SK-N-SH (cell line): ENCODE results near the gene KCNAB1. TPM values are rescaled to one million over a fixed set of nuclear protein-coding genes. Genes with fewer than 3 reads are reported as not detected.

Experiments used
- CTCF ChIA-PET: fragments of 300-600, 350-600 bp; formaldehyde crosslinking; extraction: SDS; loops from one replicate; lab custom pipeline; 2021; lab: Yijun Ruan, JAX
- POLR2A ChIA-PET: fragments of 350-600 bp; sonication (Branson Sonifier 250); formaldehyde crosslinking; extraction: SDS; loops from one replicate; lab custom pipeline; 2020; ENCODE audit warnings: antibody characterized with exemption, inconsistent platforms; lab: Yijun Ruan, JAX
- DNase-seq: peaks from one replicate; pipeline ENCODE4 v3.0.0; 2012
- H2AFZ ChIP-seq: fragments of 200-600 bp; sonication (generic); 2 replicates; pipeline ENCODE4 v1.8.1; 2016; ENCODE audit warnings: antibody characterized with exemption, mild to moderate bottlenecking, low read depth
- H3F3A ChIP-seq: fragments of 200-600 bp; sonication (generic); replicated peaks from 2 replicates; pipeline ENCODE3; 2016; ENCODE audit warnings: antibody characterized with exemption, mild to moderate bottlenecking; ENCODE audit not compliant: insufficient read depth
- H3K27ac ChIP-seq, 2 experiments: fragments of 200-500 bp in 1 of 2; fragments of 200-600 bp in 1 of 2; sonication (Bioruptor generic) in 1 of 2; sonication (generic), shearing (Covaris generic) in 1 of 2; 2 replicates each; pipeline versions ENCODE4 v1.5.1 to v1.6.1; 2014 to 2016; ENCODE audit warnings: low read depth in 2 of 2, inconsistent platforms in 1 of 2, low read length in 1 of 2, mild to moderate bottlenecking in 1 of 2, mixed read lengths in 1 of 2
- H3K27me3 ChIP-seq: fragments of 200-600 bp; sonication (generic), shearing (Covaris generic); 2 replicates; pipeline ENCODE4 v1.6.1; 2016; ENCODE audit warnings: mixed run types; ENCODE audit not compliant: insufficient read depth
- H3K36me3 ChIP-seq, 2 experiments: fragments of 200-500 bp in 1 of 2; fragments of 200-600 bp in 1 of 2; sonication (Bioruptor generic) in 1 of 2; sonication (generic) in 1 of 2; replicated peaks in 1 of 2; 2 replicates each; pipeline versions ENCODE3 to v1.5.1; 2014 to 2016; ENCODE audit warnings: low read length in 1 of 2, mild to moderate bottlenecking in 1 of 2; ENCODE audit not compliant: insufficient read depth in 2 of 2, control insufficient read depth in 1 of 2
- H3K4me1 ChIP-seq, 2 experiments: fragments of 200-500 bp in 1 of 2; fragments of 200-600 bp in 1 of 2; sonication (Bioruptor generic) in 1 of 2; sonication (generic), shearing (Covaris generic) in 1 of 2; 2 replicates each; pipeline versions ENCODE4 v1.5.1 to v1.6.1; 2014 to 2016; ENCODE audit warnings: low read depth in 1 of 2, low read length in 1 of 2, mixed run types in 1 of 2; ENCODE audit not compliant: insufficient read depth in 2 of 2, control insufficient read depth in 1 of 2
- H3K4me2 ChIP-seq: fragments of 200-600 bp; sonication (generic), shearing (Covaris generic); 2 replicates; pipeline ENCODE4 v1.6.1; 2017; ENCODE audit warnings: mixed run types
- H3K4me3 ChIP-seq, 2 experiments: fragments of 200-500 bp in 1 of 2; fragments of 200-600 bp in 1 of 2; sonication (Bioruptor generic) in 1 of 2; sonication (generic), shearing (Covaris generic) in 1 of 2; 2 replicates each; pipeline versions ENCODE4 v1.5.1 to v1.8.1; 2014 to 2016; ENCODE audit warnings: low read depth in 2 of 2, inconsistent platforms in 1 of 2, low read length in 1 of 2, mild to moderate bottlenecking in 1 of 2, mixed read lengths in 1 of 2, moderate library complexity in 1 of 2
- H3K79me2 ChIP-seq: fragments of 200-600 bp; sonication (generic); 2 replicates; pipeline ENCODE4 v1.8.1; 2017; ENCODE audit warnings: mild to moderate bottlenecking; ENCODE audit not compliant: insufficient read depth
- H3K9ac ChIP-seq: fragments of 200-600 bp; sonication (generic); 2 replicates; pipeline ENCODE4 v1.6.1; 2017; ENCODE audit warnings: mixed run types
- H3K9me2 ChIP-seq: fragments of 200-600 bp; sonication (generic); 2 replicates; pipeline ENCODE4 v1.6.1; 2017; ENCODE audit warnings: mixed run types
- H3K9me3 ChIP-seq: fragments of 200-600 bp; sonication (generic); 2 replicates; pipeline ENCODE4 v1.6.1; 2017; ENCODE audit warnings: mixed run types, mild to moderate bottlenecking, moderate library complexity
- H4K20me1 ChIP-seq: fragments of 200-600 bp; sonication (generic); 2 replicates; pipeline ENCODE4 v1.6.1; 2017; ENCODE audit warnings: mild to moderate bottlenecking, mixed run types; ENCODE audit not compliant: insufficient read depth
- CHD2 ChIP-seq: fragments of 150-350 bp; IDR thresholded peaks from 2 replicates; pipeline ENCODE4 v1.6.1; 2018; ENCODE audit warnings: low read length; ENCODE audit not compliant: partially characterized antibody
- EP300 ChIP-seq, 2 experiments: IDR thresholded peaks; 2 replicates each; pipeline versions ENCODE4 v1.4.0 to v1.6.1; 2012; ENCODE audit warnings: borderline replicate concordance in 1 of 2, low read depth in 1 of 2, low read length in 1 of 2
- FOSL2 ChIP-seq: IDR thresholded peaks from 2 replicates; pipeline ENCODE4 v1.4.0; 2012; ENCODE audit warnings: low read depth, mild to moderate bottlenecking, moderate library complexity, borderline replicate concordance
- FOXM1 ChIP-seq: IDR thresholded peaks from 2 replicates; pipeline ENCODE4 v1.4.0; 2012; ENCODE audit warnings: low read depth, mild to moderate bottlenecking
- JUND ChIP-seq: IDR thresholded peaks from 2 replicates; pipeline ENCODE4 v1.4.0; 2012
- MAX ChIP-seq: IDR thresholded peaks from 2 replicates; pipeline ENCODE4 v1.4.0; 2012; ENCODE audit warnings: low read depth
- POLR2AphosphoS5 ChIP-seq: IDR thresholded peaks from 2 replicates; pipeline ENCODE4 v1.6.1; 2012; ENCODE audit warnings: low read depth, low read length
- RAD21 ChIP-seq: IDR thresholded peaks from 2 replicates; pipeline ENCODE4 v1.6.1; 2012; ENCODE audit warnings: mild to moderate bottlenecking, low read length
- RCOR1 ChIP-seq: fragments of 150-350 bp; IDR thresholded peaks from 2 replicates; pipeline ENCODE4 v1.6.1; 2017; ENCODE audit warnings: antibody characterized with exemption, low read length
- RFX5 ChIP-seq: IDR thresholded peaks from 2 replicates; pipeline ENCODE4 v1.6.1; 2012; ENCODE audit warnings: mild to moderate bottlenecking, improper control_type of control experiment, low read length
- RXRA ChIP-seq: IDR thresholded peaks from 2 replicates; pipeline ENCODE4 v1.4.0; 2012; ENCODE audit warnings: low read depth, mild to moderate bottlenecking, borderline replicate concordance
- SIN3A ChIP-seq: IDR thresholded peaks from 2 replicates; pipeline ENCODE4 v1.6.1; 2012; ENCODE audit warnings: low read depth, mild to moderate bottlenecking, low read length, moderate library complexity, borderline replicate concordance
- TCF12 ChIP-seq: IDR thresholded peaks from 2 replicates; pipeline ENCODE4 v1.4.0; 2012
- TEAD4 ChIP-seq: IDR thresholded peaks from 2 replicates; pipeline ENCODE4 v1.4.0; 2012; ENCODE audit warnings: mild to moderate bottlenecking, borderline replicate concordance; ENCODE audit not compliant: insufficient read depth
- WGBS: methylation state at CpG from one replicate; pipeline ENCODE4 v1.1.6; 2017; ENCODE audit warnings: low lambda C conversion rate; 5-methylcytosine and 5-hydroxymethylcytosine counted together
- polyA plus RNA-seq, 3 experiments: library from polyadenylated mRNA; depleted of rRNA; stranded (reverse); fragments of >200 nt; gene quantifications; 2 replicates each; pipeline ENCODE4 v1.2.3, GENCODE V29; 2012
- TF ChIP-seq, protein P1 (sequence below): IDR thresholded peaks from 2 replicates; pipeline ENCODE4 v1.6.1; 2012; ENCODE audit warnings: mild to moderate bottlenecking, low read depth, low read length, moderate library complexity
- TF ChIP-seq, protein P2 (sequence below): IDR thresholded peaks from 2 replicates; pipeline ENCODE4; 2012

The KCNAB1 gene
- polyA plus RNA-seq, 1 of the 3 experiments (the other 2 are of a cell fraction), result 82.1 TPM

DNA sequence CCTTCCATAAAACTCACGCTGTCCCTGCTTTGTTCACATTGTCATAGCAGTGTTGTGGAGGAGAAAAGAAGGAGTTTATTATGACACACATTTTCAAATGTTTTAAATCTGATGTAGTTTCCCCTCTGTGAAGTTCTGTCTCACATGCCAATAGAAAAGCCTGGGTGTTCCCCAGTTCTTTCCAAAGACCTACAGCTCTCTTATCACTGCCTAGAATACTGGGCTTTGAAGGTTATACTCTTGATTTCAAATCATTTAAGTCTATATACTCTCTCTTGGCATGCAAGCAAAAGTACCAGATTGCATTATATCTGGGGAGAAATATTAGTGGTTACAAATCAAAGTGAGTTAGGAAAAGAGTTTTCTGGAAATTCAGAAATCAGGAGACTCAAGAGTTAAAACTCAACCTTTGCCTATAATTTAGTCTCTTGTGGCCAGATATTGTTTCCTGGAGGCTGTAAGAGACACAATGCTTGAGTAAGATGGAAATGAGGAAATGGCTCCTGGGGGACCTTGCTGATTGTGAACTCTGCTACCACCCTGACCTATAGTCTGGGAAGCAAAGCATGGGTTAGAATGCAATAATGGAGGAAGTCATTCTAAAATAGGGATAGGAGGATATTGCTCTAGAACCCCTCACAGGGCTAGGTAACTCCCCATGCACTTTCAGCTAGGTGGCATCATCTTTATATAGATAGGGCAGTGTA lies 182.8 kb downstream of the KCNAB1 start:
- Histone ChIP-seq H3K27ac (peak overlapping the region; percentile 80 to 83), H3K27me3 (no peaks in the 10 kb centered on the region), H3F3A (peaks cover 70% of the 10 kb centered on the region), H3K4me3 (no peak overlapping the region), H3K4me1 (peaks cover 2 to 61% of the 10 kb centered on the region in 2 experiments), H3K4me2 (0 out of 2 replicates have a peak overlapping the region, but pooled peaks have one; percentile 47), H3K9ac (no peak overlapping the region), H3K36me3 (peaks cover 30 to 32% of the 10 kb centered on the region in 2 experiments), H3K79me2 (peaks cover 95% of the 10 kb centered on the region), H2AFZ (no peak overlapping the region), H4K20me1 (no peaks in the 10 kb centered on the region), H3K9me3 (no peaks in the 10 kb centered on the region), H3K9me2 (no peaks in the 10 kb centered on the region)
- TF ChIP-seq RXRA, result no peak
- no peak for TF ChIP-seq CHD2
- TF ChIP-seq, protein P1, sequence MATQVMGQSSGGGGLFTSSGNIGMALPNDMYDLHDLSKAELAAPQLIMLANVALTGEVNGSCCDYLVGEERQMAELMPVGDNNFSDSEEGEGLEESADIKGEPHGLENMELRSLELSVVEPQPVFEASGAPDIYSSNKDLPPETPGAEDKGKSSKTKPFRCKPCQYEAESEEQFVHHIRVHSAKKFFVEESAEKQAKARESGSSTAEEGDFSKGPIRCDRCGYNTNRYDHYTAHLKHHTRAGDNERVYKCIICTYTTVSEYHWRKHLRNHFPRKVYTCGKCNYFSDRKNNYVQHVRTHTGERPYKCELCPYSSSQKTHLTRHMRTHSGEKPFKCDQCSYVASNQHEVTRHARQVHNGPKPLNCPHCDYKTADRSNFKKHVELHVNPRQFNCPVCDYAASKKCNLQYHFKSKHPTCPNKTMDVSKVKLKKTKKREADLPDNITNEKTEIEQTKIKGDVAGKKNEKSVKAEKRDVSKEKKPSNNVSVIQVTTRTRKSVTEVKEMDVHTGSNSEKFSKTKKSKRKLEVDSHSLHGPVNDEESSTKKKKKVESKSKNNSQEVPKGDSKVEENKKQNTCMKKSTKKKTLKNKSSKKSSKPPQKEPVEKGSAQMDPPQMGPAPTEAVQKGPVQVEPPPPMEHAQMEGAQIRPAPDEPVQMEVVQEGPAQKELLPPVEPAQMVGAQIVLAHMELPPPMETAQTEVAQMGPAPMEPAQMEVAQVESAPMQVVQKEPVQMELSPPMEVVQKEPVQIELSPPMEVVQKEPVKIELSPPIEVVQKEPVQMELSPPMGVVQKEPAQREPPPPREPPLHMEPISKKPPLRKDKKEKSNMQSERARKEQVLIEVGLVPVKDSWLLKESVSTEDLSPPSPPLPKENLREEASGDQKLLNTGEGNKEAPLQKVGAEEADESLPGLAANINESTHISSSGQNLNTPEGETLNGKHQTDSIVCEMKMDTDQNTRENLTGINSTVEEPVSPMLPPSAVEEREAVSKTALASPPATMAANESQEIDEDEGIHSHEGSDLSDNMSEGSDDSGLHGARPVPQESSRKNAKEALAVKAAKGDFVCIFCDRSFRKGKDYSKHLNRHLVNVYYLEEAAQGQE, result no peak
- TF ChIP-seq RAD21, result no peak
- TF ChIP-seq RCOR1, result no peak
- TF ChIP-seq, protein P2, sequence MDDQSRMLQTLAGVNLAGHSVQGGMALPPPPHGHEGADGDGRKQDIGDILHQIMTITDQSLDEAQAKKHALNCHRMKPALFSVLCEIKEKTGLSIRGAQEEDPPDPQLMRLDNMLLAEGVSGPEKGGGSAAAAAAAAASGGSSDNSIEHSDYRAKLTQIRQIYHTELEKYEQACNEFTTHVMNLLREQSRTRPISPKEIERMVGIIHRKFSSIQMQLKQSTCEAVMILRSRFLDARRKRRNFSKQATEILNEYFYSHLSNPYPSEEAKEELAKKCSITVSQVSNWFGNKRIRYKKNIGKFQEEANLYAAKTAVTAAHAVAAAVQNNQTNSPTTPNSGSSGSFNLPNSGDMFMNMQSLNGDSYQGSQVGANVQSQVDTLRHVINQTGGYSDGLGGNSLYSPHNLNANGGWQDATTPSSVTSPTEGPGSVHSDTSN, result no peak
- CTCF ChIA-PET, result no interaction called here
- no peak for DNase-seq
- 81% methylated on average over 1 of the region's 1 CpG for WGBS
- POLR2A ChIA-PET, result no interaction called here

DNA sequence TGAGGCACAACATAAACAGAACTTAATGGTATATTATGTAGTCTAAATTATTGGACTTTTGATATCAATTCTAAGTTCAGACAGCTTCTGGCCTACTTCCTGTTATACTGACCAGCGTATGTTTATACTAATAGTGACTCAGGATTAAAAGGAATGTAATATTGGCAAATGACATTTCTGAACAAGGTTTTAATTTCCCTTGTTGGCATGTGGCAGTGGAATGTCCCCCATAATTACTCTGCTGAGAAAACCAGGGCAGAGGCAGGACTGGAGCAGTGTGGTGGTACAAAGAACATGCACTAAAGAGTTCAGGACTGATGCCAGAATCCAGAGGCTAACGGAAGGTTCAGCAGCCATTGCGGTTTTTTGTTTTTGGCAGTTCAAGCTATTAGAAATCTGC lies 184.0 kb downstream of the KCNAB1 start:
- H4K20me1 ChIP-seq, result no peaks in the 10 kb centered on the region
- H3K9me3 ChIP-seq, result no peaks in the 10 kb centered on the region
- 26% methylated on average over 3 of the region's 3 CpGs for WGBS
- H3K9me2 ChIP-seq, result no peaks in the 10 kb centered on the region
- CTCF ChIA-PET, result interaction anchor here (1.0 kb wide), 1 partner anchor 152 kb away, joined by 5 read pairs; no protein-coding TSS in a partner anchor
- peak overlapping the region; percentile 62 for H3K4me2 ChIP-seq
- H3K27me3 ChIP-seq, result no peaks in the 10 kb centered on the region
- POLR2A ChIA-PET, result no interaction called here
- no peak for DNase-seq
- H2AFZ ChIP-seq, result no peak overlapping the region
- no peak overlapping the region for H3K4me3 ChIP-seq
- H3K36me3 ChIP-seq, result peaks cover 24 to 26% of the 10 kb centered on the region in 2 experiments
- H3K79me2 ChIP-seq, result peaks cover 95% of the 10 kb centered on the region
- peaks cover 2 to 68% of the 10 kb centered on the region in 2 experiments for H3K4me1 ChIP-seq
- peak overlapping the region; percentile 17; the same call in 1 of the 2 replicates for H3K9ac ChIP-seq
- peak overlapping the region; percentile 80 to 83 for H3K27ac ChIP-seq
- peaks cover 80% of the 10 kb centered on the region for H3F3A ChIP-seq
- TF ChIP-seq CHD2 (no peak), FOXM1 (0 out of 2 replicates have a peak, but pooled peaks have one; percentile 46), MAX (peak; percentile 67), TCF12 (peak; percentile 83), RFX5 (no peak), POLR2AphosphoS5 (peak; percentile 66; the same call in 1 of the 2 replicates), EP300 (IDR thresholded peaks at IDR 0.05; ENCODE audit: borderline replicate concordance in 1 of 2, low read depth in 1 of 2, low read length in 1 of 2) (peak in 1 of 2 experiments; percentile 67; a peak in 1 of 4 replicates), TEAD4 (peak; percentile 43; the same call in 1 of the 2 replicates), FOSL2 (peak; percentile 14; the same call in 1 of the 2 replicates), JUND (peak; percentile 55), SIN3A (0 out of 2 replicates have a peak, but pooled peaks have one; percentile 37), RXRA (peak; percentile 75; the same call in 1 of the 2 replicates)
- TF ChIP-seq, protein P1, result no peak
